HG02623 (cell line): Measurements from ENCODE around the gene COL8A1.
"Not testable (repeated sequence)": the region's sequence is repeated elsewhere in the genome, so short reads cannot be mapped to it uniquely, and the experiment has no call there.

Experiments
- ATAC-seq: cut with Tn5 transposase; IDR thresholded peaks from one replicate; pipeline ENCODE4 v1.9.1; 2021; ENCODE audit warnings: moderate library complexity; ENCODE audit not compliant: unreplicated experiment

COL8A1 gene

DNA sequence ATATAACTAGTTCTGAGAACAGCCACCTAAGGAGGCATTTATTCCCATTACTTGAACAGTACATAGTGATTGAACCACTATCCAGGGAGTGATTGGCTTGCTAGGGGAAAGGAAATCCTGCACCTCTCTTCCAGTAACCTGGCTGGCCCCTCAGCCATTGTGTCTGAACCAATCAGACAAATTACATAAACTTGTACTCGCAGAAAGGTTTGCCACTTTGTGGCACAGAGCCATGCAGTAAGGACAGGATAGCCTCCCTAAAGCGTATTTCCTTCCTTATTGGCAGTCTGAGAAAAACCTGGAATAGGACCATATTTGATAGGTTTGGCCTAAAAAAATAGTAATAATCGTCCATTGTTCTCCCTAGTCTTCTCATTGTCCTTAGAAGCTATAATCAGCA lies 198.3 kb downstream of the COL8A1 start:
- ATAC-seq: no peak

DNA sequence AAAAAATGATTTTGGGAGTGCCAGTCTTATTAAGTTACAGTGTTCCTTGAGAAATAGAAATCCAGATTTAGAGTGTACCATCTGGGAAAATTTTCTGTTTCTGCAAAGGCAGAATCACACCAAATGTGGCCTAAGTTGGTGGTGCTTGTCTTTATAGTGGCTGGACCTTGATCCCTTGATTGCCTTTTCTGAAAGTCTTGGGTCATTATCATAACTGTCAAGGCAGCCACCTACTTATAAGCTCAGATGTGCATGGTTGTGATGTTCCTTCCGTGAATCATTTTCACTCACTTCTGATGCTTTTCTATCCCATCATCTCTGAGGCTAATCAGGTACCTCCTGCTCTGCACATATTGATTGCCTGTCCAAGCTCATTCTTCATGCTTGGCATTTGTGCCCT lies 199.3 kb downstream of the COL8A1 start:
- no peak for ATAC-seq

DNA sequence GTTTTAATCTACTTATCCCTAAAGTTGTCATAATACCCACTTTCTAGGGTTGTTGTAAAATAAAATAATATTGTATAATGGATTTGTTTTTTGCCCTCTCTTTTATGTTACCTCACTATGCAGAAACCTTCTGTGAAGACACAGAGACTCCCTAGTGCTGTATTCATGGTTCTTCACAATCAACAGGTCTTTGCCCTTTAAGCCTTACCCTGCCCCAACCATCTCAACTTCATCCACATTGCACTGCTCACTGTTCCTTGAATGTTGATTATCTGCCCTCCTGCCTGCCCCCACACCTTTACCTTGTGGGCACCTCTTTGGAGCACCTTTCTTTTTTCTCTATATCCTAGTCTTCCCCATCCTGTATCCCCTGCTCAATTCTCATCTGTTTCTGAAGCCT lies 200.4 kb downstream of the COL8A1 start:
- ATAC-seq: no peak

DNA sequence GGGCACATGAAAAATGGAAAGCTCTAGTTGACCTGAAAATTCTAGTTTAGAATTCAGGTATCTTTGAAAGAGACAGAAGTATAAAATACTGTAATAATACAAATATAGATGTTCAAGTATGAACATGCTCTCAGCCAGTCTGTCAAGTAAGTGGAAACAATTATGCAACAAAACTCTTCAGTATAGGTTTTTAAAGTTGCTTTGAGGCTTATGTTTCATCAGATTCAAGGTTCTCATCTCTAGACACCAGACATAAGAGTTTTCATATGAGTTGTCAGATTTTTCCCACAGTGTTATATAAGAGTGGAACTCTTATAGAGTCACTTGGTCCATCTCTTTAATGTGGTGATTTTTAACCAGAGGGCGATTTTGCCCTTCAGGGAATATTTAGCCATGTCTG lies 201.2 kb downstream of the COL8A1 start:
- ATAC-seq: no peak

DNA sequence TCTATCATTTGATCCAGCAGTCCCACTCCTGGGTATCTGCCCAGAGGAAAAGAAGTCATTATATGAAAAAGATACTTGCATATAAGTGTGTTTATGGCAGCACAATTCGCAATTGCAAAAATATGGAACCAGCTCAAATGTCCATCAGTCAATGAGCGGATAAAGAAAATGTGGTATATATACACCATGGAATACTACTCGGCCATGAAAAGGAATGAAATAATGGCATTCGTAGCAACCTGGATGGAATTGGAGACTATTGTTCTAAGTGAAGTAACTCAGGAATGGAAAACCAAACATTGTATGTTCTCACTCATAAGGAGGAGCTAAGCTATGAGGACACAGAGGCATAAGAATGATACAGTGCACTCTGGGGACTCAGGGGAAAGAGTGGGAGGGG lies 203.6 kb downstream of the COL8A1 start:
- ATAC-seq: not testable (repeated sequence)

DNA sequence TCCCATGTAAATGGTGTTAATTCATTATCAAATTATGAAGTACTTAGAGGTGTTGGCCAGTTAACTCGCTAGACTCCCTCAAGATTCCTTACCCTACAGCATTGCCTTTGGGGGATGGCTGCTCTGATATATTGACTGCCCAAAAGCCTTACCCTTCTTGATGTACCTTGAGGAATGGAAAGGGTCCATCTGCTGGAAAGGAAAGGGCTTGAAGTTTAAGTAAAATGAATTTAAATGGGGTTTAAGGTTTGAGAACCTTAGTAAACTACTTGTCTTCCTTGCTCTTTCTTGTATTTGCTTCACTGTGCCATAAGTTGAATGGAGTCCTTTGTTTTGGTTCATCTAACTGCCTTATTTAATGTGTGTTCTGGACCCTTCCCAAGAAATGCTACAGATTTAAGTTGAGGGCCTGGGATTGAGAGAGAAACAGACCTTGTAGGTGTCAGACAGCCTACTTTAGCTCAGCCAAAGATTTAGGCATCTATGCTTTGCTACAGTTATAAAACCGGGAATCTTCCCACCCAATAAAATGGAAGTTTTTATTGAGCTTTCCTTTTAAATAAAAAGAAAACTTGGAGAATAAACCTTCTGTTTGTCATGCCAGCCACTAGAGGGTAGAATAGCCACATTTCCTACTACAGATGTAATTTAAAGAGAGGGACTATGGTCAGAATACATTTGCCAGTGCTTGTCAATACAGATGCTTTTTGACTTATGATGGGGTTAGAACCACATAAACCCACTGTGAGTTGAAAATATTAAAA lies 204.6 kb downstream of the COL8A1 start:
- ATAC-seq: no peak

DNA sequence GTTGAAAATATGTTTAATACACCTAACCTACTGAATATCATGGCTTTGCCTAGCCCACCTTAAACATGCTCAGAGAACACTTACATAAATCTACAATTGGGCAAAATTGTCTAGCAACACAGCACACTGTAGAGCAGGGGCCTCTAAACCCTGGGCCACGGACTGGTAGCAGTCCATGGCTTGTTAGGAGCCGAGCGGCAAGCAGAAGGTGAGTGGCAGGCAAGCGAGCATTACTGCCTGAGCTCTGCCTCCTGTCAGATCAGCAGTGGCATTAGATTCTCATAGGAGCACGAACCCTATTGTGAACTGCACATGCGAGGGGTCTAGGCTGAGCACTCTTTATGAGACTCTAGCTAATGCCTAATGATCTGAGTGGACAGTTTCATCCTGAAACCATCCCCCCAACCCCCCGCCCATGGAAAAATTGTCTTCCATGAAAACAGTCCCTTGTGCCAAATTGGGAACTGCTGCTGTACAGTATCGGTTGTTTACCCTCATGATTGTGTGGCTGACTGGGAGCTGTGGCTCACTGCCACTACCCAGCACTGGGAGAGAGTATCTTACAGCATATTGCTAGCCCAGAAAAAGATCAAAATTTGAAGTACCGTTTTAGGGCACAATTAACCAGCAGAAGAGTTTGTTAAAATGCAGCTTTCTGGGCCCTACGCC lies 205.3 kb downstream of the COL8A1 start:
- no peak for ATAC-seq

DNA sequence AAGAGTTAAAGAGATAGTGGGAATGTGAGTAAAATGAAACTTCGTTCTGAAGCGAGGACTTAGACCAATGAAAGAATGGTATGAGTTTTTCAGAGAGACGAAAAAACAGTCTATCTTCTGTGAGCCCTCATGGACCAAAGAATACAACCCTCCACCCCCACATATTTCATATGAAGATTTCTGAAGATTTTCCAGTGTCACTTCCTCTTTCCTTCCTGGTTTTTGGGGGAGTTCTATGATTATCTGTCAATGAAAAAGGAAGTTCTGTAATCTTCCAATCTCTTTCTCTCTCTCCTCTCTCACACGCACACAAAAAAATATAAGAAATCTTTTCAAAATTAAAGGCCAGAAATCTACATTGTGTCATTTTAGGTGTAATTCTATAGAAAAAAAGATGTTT lies 206.9 kb downstream of the COL8A1 start:
- no peak for ATAC-seq

DNA sequence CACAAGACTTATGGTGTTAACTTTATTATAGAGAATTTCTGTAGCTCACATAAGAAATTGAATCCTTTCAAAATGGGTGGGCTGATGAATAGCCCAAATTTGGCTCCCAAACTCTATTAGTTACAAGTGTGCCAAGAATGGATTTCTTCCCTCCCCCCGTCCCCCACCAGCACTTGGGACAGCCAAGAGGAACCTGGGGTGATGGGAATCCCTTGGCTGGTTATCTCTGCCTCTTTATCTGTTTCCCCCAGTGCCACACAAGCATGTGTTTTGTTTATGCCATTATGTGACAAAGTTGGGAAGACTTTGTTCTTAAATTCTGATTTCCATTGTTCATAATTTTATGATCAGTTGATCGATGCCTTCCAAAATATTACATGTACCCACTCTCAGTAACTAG lies 207.6 kb downstream of the COL8A1 start:
- no peak for ATAC-seq

DNA sequence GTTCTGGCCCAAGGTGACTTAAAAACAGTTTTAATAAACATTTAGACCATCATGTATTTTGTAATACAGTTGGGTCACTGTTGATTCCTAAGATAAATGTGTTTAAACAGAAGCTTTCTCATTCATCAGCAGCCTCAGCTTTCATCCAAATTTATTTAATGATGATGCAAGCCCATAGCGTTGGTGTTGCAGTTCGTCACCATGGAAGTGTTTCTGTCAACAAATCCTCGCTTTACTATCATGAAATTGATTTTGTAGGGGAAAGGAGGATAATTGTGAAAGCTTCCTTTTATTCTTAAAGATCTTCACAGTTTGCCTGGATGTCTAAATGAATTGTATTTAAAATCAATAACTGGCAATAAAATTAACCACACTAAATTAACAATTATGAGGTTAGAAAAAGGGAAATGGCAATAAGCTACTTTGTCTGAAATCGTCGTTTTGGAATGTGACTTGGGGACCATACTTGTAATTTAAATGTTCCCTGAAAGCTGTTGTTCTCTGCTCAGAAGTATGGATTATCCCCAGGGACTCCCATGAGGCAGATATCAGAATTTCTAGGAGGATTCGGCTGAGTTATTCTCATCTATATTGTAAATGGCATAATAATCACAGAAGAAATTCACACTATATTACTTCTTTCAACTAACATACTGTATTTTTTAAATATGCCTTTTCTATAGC lies 208.2 kb downstream of the COL8A1 start:
- ATAC-seq: no peak

DNA sequence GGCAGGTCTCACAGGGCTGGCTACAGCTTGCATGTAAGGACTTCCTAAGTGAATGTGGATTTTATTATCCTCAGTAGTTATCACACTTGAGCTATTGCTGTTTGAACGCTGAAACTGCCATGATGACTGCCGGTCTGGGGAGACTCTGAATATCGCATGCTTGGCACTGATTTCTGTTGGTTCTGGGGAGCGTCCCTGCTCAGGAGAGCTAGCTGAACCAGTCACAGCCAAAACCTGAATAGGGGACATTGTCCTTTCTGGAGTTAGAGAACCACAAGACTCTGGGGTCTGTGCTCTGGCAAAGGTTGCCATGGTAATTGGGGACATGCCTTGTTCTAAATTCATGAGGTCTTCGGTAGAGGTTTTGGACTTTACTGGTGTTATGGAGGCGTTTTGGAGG lies 210.0 kb downstream of the COL8A1 start:
- ATAC-seq: no peak
